GM12875 (cell line): ENCODE results near the gene KIF16B.

Source experiments
- H3K4me3 ChIP-seq: one replicate; pipeline ENCODE4 v1.5.1; 2011; ENCODE audit warnings: low read depth, low read length, control low read depth
- CTCF ChIP-seq: IDR thresholded peaks from 2 replicates; pipeline ENCODE4 v1.5.1; 2011; ENCODE audit warnings: low read depth, mild to moderate bottlenecking, control low read depth, inconsistent platforms, low read length, moderate library complexity, borderline replicate concordance; ENCODE audit not compliant: insufficient read depth

The KIF16B gene

DNA sequence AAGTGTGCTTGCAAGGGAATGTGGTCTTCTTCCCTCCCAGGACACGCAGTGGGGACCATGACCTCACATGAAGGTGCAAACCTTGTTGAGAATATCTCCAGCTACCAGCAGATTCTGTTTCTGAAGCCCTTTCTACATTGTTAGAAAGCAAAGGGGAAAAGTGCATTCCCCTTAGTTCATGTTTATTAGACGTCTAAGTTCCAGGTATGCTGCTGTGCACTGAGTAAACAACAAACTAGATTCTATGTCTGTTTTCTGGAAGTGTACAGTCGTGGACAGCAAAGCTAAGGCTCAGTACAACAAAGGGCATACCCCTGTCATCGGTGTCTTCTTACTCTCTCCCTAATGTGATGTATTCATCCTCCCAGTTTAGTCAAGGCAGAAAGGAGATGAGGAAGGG is 178.5 kb downstream of the KIF16B start:
- no peak overlapping the region for H3K4me3 ChIP-seq
- no peak for TF ChIP-seq CTCF

- TF ChIP-seq CTCF, result no peak
- no peak overlapping the region for H3K4me3 ChIP-seq
Measured at GRCh38 chr20:16393836-16394235, 179.4 kb downstream of the KIF16B start.

DNA sequence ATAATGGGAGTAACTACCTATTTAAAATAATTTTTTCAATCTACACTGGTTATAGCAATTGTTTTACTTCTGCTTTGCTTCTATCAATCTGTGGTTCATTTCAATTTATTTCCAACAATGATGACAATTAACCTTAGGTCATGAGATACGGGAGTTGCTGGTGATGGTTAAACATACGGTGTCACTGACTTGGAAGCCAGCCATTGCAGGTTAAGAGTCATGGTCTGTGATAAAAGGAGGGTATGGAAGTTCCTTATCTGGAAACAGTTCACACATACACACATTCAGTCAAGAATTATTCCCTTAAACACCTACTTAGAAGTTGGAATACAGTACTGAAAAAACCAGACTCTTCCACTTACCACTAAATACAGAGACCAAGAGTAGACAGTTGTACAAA is 180.0 kb downstream of the KIF16B start:
- no peak for TF ChIP-seq CTCF
- H3K4me3 ChIP-seq, result no peak overlapping the region

- TF ChIP-seq CTCF, result no peak
- H3K4me3 ChIP-seq, result no peak overlapping the region
Measured at GRCh38 chr20:16392346-16392745, 180.9 kb downstream of the KIF16B start.

DNA sequence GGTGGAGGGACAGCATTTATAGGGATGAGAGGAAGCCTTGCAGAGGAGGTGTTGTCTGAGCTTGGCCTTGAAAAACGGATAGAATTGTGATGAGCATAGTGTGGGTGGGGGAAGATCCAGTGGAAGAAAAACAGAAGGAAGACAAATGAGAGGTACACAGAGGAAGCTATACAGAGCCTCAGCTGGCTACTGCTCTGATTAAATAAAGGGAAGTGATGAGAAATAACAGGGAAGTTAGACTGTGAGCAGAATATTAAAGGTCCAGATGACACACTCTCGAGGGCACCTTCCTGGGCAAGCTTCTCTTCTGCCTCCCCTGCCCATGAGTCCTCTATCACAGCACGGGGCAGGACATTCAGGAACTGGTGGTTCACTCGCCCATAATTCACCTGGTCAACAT is 182.3 kb downstream of the KIF16B start:
- no peak overlapping the region for H3K4me3 ChIP-seq
- TF ChIP-seq CTCF, result no peak

- TF ChIP-seq CTCF, result no peak
Measured at GRCh38 chr20:16388731-16389130, 184.5 kb downstream of the KIF16B start.

GRCh38 chr20:16387666-16388065 is 185.6 kb downstream of the KIF16B start:
- TF ChIP-seq CTCF, result no peak
- no peak overlapping the region for H3K4me3 ChIP-seq

More at GRCh38 chr20:16388731-16389130, 184.5 kb downstream of the KIF16B start:
- H3K4me3 ChIP-seq, result no peak overlapping the region
